ENCODE results near the gene COG5.
A peak's percentile ranks its signal among the peaks of the same experiment; 100 is the strongest.
"Not testable (repeated sequence)": the region's sequence is repeated elsewhere in the genome, so short reads cannot be mapped to it uniquely, and the experiment has no call there.

Gene COG5

GRCh38 chr7:107579885-107580715 lies 16.4 kb upstream of the COG5 start, which contains the start of gene BCAP29:
Gene BCAP29 (plus strand): TSS chr7:107580246. CDS start chr7:107580773, 527 bp downstream.
- DNase-seq: peak; percentile 57 to 72

DNA sequence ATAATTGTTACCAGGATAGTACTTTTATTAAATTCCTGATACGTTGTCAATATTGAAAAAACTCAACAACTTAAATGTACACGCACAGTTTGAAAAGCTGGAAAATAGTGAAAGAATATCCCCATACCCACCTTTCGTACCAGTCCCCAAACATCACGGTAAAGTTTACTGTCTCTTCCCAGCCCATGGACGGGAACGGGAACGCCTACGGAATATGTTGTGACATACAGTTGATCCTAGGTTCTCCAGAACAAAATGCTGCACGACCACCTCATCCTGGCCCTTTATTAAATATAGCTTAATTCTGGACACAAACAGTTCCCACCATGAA lies 15.8 kb upstream of the COG5 start:
- DNase-seq: no peak

- no peak for DNase-seq
Measured at GRCh38 chr7:107573537-107573936, 9.8 kb upstream of the COG5 start.

GRCh38 chr7:107570298-107570697 lies 6.6 kb upstream of the COG5 start:
- no peak for DNase-seq

DNA sequence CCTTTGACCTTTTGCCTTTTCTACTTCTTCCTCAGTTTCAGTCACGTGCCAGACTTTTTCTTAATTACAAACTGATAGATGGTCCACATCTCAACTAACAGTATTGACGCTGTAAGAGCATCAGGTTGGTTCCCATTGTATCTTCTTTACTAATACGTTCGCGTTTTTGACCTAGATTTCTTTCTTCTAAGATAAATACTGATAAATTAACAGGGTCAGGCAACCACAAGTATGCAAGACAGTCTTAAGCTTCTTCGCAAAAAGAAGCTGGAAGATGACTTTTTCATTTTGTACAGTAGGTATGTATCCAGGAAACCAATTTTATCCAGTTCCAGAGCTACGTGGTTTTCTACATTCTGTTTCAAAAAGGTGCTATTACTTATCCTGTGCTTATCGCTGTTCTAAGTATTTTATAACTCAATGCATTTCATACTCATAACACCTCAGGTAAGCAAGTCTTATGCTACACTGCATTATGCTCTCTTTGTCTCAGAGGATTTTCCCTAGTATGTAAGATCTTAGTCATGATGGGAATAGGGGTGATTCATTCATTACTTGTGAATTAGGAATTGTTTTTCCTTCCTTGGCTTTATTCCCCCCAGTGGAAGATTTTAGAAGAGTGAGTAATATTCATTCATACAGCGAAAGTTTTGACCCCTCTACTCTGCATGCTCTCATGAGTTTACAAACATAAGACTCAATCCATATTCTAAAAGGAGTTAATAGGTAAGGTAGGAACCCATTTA lies 1.0 kb upstream of the COG5 start:
- no peak for DNase-seq

GRCh38 chr7:107563081-107563774 lies 492 bp downstream of the COG5 start:
- DNase-seq: peak in 1 of 2 experiments; percentile 48

GRCh38 chr7:107560898-107561516 lies 2.7 kb downstream of the COG5 start:
- peak; percentile 5 to 32 for DNase-seq

- no peak for DNase-seq
Measured at GRCh38 chr7:107559864-107560263, 3.9 kb downstream of the COG5 start.

DNA sequence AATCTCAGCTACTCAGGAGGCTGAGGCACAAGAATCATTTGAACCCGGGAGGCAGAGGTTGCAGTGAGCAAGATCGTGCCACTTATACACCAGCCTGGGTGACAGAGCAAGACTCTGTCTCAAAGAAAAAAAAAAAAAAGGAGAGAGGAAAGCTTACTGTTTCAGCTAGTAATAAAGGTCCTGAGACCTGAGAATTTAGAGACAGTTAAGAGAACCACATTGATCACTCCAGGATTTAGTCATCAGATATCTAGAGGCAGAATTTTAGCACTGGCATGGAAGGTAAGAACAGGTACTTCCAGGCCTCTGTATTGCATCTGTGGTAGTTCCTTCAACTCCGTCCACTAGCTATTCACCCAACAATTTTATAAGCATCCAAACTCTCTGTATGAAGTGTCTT lies 7.8 kb downstream of the COG5 start:
- DNase-seq: no peak

GRCh38 chr7:107551936-107552335 lies 11.8 kb downstream of the COG5 start:
- DNase-seq: no peak

DNA sequence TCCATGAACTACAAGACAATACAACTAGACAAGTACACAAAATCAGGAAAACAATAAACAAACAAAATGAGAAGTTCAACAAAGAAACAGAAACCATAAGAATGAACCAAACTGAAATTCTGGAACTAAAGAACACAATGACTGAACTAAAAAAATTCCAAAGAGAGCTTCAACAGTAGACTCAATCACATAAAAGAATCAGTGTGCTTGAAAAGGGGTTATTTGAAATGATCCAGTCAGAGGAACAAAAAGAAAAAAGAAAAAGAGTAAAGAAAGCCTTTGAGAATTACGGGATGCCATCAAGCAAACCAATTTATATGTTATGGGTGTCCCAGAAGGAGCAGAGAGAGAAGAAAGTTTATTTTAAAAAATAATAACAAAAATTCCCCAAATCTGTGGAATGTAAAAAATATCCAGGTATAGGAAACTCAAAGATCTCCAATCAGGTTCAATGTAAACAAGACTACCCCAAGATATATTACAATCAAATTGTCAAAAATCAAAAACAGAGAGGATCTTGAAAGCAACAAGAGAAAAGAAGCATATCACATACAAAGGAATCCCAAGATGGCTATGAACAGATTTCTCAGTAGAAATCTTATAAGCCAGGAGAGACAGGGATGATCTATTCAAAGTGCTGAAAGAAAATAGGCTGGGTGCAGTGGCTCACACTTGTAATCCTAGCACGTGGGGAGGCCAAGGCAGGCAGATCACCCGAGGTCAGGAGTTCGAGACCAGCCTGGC lies 18.7 kb downstream of the COG5 start:
- DNase-seq: no peak

DNA sequence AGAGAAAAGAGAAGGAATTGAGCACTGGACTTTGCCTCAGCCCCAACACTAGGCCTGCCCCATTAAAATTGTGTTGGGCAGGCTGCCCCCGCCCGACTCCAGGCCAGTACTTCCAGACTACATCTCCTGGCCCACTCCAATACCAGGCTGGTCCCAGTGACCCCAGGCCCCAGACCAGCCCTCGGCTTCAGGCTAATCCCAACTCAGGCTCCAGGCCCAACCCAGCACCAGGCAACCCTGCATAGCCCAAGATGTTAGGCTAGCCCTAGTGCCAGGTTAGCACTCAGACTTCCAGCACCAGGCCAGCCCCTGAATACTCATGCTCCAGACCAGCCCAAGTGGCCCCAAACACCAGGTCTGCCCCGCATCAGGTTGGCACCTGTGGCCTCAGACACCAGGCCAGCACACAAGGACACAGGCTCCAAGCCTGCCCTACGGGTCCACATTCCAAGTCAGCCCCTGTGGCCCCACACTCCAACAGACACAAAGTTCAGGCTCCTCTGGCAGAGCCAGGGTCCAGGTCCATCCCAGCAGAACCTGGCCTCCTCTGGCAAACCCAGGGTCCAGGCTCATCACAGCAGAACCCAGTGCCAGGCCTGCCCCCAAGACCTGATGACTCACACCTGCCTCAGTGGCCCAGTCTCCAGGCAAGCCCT lies 20.3 kb downstream of the COG5 start:
- DNase-seq: no peak

DNA sequence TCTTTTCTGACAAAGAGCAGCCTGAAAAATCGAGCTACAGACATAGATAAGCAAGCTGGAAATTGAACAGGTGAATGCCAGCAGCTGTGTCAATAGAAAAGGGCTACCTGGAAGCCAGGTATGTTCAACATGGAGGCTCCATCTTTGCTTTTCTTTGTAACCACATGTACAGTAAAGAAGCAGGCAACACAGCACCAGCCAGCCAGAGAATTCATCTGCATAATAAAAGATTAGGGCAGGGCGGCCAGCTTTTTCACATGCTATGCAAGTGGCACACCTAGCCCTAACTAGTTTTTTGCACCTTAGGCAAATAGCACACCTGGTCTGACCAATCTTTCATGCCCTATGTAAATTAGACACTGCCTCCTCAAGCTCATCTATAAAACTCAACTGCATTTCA lies 25.7 kb downstream of the COG5 start:
- DNase-seq: no peak

DNA sequence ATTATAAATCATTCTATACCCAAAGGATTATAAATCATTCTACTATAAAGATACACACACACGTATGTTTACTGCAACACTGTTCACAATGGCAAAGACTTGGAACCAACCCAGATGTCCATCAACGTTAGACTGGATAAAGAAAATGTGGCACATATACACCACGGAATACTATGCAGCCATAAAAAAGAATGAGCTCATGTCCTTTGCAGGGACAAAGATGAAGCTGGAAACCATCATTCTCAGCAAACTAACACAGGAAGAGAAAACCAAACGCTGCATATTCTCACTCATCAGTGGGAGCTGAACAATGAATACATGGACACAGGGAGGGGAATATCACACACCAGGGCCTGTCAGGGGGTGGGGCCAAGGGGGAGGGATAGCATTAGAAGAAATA lies 26.5 kb downstream of the COG5 start:
- DNase-seq: not testable (repeated sequence)

DNA sequence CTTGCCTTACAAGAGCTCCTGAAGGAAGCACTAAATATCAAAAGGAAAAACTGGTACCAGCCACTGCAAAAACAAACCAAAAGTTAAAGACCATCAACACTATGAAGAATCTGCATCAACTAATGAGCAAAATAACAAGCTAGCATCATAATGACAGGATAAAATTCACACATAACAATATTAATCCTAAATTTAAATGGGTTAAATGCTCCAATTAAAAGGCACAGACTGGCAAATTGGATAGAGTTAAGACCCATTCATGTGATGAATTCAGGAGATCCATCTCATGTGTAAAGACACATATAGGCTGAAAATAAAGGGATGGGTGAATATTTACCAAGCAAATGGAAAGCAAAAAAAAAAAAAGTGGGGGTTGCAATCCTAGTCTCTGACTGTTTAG lies 29.6 kb downstream of the COG5 start:
- no peak for DNase-seq

GRCh38 chr7:107530751-107531150 lies 33.0 kb downstream of the COG5 start:
- DNase-seq: no peak

DNA sequence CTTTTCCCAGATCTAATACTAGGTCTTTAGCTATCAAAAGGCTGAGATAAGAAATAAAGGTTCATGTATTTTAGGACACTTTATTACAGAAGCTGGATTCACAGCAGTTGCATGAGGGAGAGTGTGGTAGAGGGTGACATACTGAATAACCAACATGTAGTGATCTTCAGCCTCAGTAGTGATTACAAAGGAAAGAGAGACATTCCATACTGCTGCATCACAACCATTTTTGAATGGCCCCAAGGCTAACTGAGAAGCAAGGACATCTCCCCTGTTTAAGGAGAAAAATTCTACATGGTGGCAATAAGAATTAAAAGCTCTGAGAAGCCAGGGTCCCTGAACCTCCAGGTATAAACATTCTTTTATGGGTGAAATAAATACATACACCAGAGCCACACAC lies 35.3 kb downstream of the COG5 start:
- DNase-seq: no peak

DNA sequence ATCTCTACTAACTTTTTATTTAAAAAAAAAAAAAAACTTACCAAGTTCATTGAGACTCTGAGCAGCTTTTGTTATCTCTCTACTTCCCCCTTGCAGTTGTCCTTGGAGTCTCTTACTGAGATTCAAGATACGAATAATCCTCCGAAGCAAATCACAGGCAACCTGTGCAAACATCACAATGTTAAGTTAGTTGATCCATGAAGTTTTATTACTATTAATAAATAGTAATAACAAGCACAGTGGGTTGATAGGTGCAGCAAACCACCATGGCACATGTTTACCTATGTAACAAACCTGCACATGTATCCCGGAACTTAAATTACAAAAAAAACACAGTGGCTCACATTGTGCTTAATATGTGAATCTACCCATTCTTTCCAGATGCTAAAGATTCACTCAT lies 36.5 kb downstream of the COG5 start:
- no peak for DNase-seq

DNA sequence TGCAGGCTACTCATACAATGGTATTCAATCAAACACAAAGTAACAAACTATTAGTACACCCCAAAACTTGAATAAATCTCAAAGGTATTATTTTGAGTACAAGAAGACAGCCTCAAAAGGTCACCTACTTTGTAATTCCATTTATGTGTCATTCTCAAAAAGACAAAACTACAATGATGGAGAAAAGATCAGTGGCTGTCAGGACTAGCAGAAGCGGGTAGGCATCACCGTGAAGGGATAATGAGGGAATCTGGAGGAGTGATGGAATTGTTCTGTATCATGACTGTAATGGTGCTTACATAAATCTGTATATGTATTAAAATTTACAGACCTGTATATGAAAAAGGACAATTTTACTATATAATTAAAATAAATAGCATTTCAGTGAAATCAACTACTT lies 37.0 kb downstream of the COG5 start:
- no peak for DNase-seq

- DNase-seq: peak in 1 of 2 experiments; percentile 41
Measured at GRCh38 chr7:107506674-107507339, 56.9 kb downstream of the COG5 start.

DNA sequence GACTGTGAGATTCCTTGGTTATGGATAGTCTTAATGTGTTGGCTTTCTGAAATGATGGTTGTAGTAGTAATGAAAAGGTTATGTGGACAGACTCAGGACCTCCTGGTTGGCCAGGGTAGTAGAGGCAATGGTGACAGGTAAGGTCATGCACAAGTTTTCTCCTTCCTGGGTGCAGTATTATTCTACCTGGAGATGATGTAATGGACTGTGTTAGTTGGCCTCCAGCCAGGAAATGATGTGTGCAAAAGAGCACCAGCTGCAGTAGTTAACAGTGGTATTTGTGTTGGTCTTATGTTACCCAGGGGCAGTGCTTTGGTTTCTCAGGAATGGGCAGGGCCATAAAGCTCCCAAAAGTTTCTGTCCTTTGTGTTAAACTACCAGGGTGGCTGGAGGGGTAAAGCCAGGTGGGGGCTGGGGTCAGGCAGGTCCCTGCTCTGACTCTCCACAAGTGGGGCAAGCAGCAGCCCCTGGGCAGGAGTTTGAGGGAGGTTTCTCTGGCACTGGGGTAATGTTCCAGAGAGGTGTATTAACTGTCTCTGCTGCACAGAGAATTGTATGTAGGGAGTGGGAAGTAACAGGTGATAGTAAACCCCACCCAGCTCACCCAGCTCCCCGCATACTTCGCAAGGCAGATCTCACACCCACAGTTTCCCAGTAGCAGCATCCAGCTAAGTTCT lies 57.6 kb downstream of the COG5 start:
- no peak for DNase-seq

Data from AML-193 (cell line).